ENCODE data around the gene SMAD7.
A peak's percentile ranks its signal among the peaks of the same experiment; 100 is the strongest.

SMAD7 gene

DNA sequence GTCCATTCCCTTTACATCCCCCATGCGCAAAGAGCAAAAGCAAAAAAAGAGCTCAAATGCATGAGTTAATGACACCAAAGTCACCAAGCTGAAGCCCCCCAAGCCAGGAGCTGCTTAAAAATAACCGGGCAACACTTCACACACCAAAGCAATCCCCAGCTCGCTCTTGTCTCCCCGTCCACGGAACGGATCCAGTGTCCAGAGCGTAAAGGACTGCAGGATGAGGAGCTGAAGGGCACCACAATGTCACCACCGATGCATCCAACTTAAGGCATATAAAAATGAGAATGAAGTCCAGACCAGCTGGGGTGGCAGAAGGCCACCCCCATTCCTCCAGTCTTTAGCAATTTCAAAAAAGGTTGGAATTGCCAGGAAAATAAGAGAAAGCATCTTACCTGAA is 8.7 kb downstream of the SMAD7 start:
- TF ChIP-seq, protein P1, sequence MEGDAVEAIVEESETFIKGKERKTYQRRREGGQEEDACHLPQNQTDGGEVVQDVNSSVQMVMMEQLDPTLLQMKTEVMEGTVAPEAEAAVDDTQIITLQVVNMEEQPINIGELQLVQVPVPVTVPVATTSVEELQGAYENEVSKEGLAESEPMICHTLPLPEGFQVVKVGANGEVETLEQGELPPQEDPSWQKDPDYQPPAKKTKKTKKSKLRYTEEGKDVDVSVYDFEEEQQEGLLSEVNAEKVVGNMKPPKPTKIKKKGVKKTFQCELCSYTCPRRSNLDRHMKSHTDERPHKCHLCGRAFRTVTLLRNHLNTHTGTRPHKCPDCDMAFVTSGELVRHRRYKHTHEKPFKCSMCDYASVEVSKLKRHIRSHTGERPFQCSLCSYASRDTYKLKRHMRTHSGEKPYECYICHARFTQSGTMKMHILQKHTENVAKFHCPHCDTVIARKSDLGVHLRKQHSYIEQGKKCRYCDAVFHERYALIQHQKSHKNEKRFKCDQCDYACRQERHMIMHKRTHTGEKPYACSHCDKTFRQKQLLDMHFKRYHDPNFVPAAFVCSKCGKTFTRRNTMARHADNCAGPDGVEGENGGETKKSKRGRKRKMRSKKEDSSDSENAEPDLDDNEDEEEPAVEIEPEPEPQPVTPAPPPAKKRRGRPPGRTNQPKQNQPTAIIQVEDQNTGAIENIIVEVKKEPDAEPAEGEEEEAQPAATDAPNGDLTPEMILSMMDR (conservative IDR thresholded peaks at IDR 0.05), result no peak
- H3K27ac ChIP-seq, result peak overlapping the region; percentile 97; the same call in 1 of the 2 replicates

DNA sequence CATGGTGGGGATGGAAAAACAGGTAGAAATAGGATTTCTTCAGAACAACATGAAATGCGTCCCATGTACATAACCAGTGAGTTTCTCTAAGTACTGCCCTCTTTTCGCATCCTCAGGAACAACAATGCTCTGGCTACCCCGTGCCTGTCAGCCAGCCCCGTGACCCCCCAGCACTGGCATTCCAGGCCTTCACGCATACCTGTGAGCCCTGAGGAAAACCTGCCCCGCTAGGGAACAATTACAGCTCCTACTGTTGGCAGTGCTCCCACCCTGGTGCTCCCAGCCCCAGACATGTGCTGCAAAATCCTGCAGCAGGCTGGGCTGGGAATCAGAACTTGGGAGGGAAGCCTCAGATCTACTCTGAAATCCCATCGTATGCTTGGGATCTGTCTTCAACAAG is 9.1 kb downstream of the SMAD7 start:
- TF ChIP-seq, protein P1 (conservative IDR thresholded peaks at IDR 0.05), result no peak
- peak overlapping the region; percentile 97; the same call in 1 of the 2 replicates for H3K27ac ChIP-seq

DNA sequence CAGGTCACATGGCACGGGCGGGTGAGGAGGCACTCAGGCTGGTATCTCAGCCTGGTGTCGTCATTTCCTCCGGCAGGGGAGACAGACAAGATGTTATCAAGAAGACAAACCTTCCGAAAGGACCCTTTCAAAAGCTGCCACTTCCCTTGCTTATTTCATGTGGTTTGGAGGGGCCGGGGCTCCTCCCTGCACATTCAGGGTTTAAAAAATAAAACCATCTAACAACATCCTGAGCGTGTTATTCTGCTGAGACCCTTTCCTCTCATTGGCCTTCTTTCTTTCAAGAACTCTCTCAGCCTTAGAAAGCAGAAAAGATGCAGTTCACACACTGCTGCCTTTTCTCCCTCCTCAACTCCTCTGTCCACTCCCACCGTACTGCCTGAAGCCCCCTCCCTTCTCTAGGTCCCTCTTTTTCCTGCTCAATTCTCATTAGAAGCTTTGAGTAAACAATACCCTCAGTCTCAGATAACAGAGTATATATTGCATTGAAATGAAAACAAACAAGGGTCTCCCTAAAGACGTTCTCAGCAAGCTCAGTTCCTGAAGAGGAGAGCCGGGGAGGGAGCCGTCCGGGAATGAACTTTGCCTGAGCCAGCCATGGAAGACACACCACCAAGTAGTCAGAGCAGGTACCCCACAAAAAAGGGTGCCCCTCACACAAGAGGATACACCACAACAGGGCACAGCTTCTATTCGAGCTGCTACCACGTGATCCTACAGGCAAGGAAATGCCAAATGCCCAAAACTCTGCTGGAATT is 9.7 kb downstream of the SMAD7 start:
- peak overlapping the region; percentile 16; the same call in 1 of the 2 replicates for H3K27ac ChIP-seq
- TF ChIP-seq, protein P1 (conservative IDR thresholded peaks at IDR 0.05), result no peak

DNA sequence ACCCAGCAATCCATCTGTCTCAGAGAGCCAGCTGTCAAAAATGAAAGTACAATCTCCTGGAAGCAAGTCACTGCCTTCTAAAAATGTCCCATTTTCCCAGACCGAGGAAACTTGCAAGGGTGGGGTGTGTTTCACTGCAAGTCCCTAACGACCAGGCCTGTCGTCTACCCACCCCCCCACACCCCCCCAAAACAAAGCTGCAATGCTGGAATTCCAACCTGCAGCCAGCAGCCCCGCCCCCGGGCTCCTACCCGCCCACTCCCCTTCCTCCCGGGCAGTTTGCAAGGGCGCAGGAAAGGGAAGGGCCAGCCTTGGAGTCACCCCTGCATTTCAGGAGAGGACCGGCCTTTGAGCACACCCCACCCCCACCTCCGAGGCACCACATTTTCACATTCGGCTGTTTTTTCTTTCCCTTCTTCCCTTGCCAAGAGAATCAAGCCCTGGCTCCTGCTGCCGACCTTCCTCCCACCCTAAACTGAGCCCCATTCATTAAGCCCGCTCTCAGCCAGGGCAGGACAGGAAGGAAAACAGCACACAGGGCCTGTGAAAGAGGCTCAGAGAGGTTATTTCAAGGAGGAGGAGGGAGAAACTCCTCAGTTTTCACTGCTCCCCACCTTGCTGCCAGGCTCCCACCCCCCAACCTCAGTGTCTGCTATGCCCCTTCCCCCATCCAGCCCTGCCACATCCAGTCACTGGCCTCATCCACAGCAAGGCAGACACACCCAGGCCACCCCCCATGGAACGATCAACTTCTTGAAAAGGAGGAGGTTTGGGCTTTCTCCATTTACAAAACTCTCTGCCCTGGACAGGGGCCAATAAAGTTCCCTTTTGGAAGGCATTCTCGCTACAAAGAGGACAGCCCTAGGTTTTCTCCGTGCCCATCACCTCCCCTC is 11.3 kb downstream of the SMAD7 start:
- TF ChIP-seq, protein P1 (conservative IDR thresholded peaks at IDR 0.05), result no peak
- H3K27ac ChIP-seq, result no peak overlapping the region

DNA sequence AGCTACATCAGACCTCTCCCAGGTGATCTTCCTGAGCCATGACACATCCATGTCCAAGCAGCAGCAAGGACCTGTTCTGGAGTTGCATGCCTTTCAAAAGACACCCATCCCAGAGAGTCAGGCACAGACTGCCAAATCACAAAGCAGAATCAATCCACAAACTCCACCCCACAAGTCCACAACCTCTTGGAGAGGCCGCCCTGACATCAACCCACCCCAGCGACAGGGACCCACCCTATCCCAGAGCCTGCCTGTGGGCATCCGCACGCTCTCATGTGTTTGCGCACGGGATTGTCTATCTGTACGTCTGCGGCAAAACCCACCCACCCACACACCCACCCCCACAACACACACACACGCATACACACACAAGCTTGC is 11.9 kb downstream of the SMAD7 start:
- TF ChIP-seq, protein P1 (conservative IDR thresholded peaks at IDR 0.05), result no peak

DNA sequence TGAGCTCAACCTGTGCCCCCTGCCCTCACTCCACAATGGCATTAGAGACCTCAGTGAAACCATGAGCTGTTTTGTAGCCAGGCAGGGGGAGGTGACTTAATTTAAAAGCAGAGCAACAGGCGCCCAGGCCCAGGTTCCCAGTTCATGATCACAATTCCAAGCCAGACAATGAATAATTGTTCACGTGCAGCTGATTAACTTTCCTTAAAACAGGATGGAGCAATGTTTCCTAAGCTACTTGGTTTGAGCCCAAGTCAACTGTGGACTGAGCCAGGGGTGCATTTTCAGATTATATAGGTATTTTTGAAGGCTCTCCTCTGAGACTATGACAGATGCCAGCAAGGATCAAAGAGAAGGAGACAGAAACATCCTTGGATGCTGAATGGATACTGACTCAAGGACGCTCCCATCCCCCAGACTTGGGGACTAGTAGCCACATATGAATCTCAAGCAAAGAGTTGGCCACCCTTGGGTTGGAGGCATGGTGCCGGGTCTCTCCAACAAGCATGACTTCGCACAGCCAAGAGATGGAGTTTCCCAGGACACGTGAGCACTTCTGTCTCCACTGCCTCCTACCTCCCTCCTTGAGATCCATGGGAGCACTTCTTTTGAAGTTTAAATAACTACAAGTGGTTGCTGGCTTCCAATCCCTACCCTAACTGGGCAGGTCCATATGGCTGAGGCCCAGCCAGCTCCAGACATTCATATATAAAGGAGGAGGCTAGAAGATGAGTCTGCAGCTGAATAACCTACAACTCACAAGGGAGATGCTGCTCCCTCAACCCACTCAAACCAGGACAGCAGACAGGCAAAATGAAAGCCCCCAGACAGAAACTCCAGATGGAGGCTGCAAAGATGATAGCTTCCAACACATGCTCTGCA is 12.7 kb downstream of the SMAD7 start:
- no peak overlapping the region for H3K27ac ChIP-seq
- TF ChIP-seq, protein P1 (conservative IDR thresholded peaks at IDR 0.05), result no peak

More for the DNA sequence above, 11.9 kb downstream of the SMAD7 start:
- no peak overlapping the region for H3K27ac ChIP-seq

All from VCaP (cell line).